IMR-90 (cell line): Measurements from ENCODE around the gene PRDM13. TPM values are rescaled to one million over a fixed set of nuclear protein-coding genes. Genes with fewer than 3 reads are reported as not detected.

Experiments used
- ATAC-seq: fragments of 200-7000 bp; cut with Tn5 transposase; 2 replicates; pipeline ENCODE4 v1.9.1; 2020; ENCODE audit warnings: low read depth, mild to moderate bottlenecking, moderate library complexity
- BruUV-seq: library from RNA; stranded (reverse); fragments of 400-500 nt; replicated peaks from 2 replicates; lab custom pipeline; 2021; lab: Mats Ljungman, UMichigan
- CTCF ChIA-PET: fragments of 300-600 bp; formaldehyde crosslinking; extraction: SDS; loops from one replicate; lab custom pipeline; 2021; ENCODE audit warnings: antibody characterized with exemption; lab: Yijun Ruan, JAX
- POLR2A ChIA-PET: fragments of 300-600 bp; sonication (Branson Sonifier 250); formaldehyde crosslinking; loops from one replicate; lab custom pipeline; 2022; ENCODE audit warnings: antibody characterized with exemption; ENCODE audit not compliant: unreplicated experiment; lab: Charles Lee
- DNase-seq: peaks from one replicate; pipeline ENCODE4 v3.0.0; 2013
- H2AFZ ChIP-seq: replicated peaks from 2 replicates; pipeline ENCODE3; 2013; ENCODE audit warnings: low read length, mild to moderate bottlenecking; ENCODE audit not compliant: poor library complexity
- H2AK5ac ChIP-seq: 2 replicates; pipeline ENCODE4 v1.6.1; 2013; ENCODE audit warnings: low read depth, low read length, inconsistent platforms
- H2AK9ac ChIP-seq: replicated peaks from 2 replicates; pipeline ENCODE3; 2013; ENCODE audit warnings: mild to moderate bottlenecking, low read depth, low read length, moderate library complexity; ENCODE audit not compliant: poor library complexity
- H2BK120ac ChIP-seq: 2 replicates; pipeline ENCODE4 v1.6.1; 2013; ENCODE audit warnings: low read depth, low read length, inconsistent platforms
- H2BK15ac ChIP-seq: 3 replicates; pipeline ENCODE4 v1.6.1; 2013; ENCODE audit warnings: low read depth, low read length, inconsistent platforms
- H2BK20ac ChIP-seq: 2 replicates; pipeline ENCODE4 v1.6.1; 2013; ENCODE audit warnings: low read depth, mild to moderate bottlenecking, inconsistent platforms, low read length, moderate library complexity
- H2BK5ac ChIP-seq: 2 replicates; pipeline ENCODE4 v1.6.1; 2013; ENCODE audit warnings: mild to moderate bottlenecking, low read depth, low read length, inconsistent platforms; ENCODE audit not compliant: poor library complexity, severe bottlenecking
- H3K14ac ChIP-seq: replicated peaks from 2 replicates; pipeline ENCODE4 v1.6.1; 2013; ENCODE audit warnings: low read depth, low read length, inconsistent platforms
- H3K18ac ChIP-seq: 2 replicates; pipeline ENCODE4 v1.6.1; 2013; ENCODE audit warnings: low read depth, low read length, control low read depth
- H3K23ac ChIP-seq: 2 replicates; pipeline ENCODE4 v1.6.1; 2013; ENCODE audit warnings: low read depth, low read length, inconsistent platforms
- H3K27ac ChIP-seq: 2 replicates; pipeline ENCODE4 v1.5.1; 2013; ENCODE audit warnings: mild to moderate bottlenecking, control low read depth, low read length; ENCODE audit not compliant: insufficient read depth
- H3K27me3 ChIP-seq: 2 replicates; pipeline ENCODE4 v1.6.1; 2013; ENCODE audit warnings: low read length; ENCODE audit not compliant: control insufficient read depth, insufficient read depth
- H3K36me3 ChIP-seq: 2 replicates; pipeline ENCODE4 v1.6.1; 2013; ENCODE audit warnings: low read length, mixed read lengths; ENCODE audit not compliant: control insufficient read depth, insufficient read depth
- H3K4ac ChIP-seq: 2 replicates; pipeline ENCODE4 v1.6.1; 2013; ENCODE audit warnings: low read depth, low read length, inconsistent platforms
- H3K4me1 ChIP-seq: 2 replicates; pipeline ENCODE4 v1.6.1; 2013; ENCODE audit warnings: low read length, mixed read lengths; ENCODE audit not compliant: control insufficient read depth, insufficient read depth
- H3K4me2 ChIP-seq: 2 replicates; pipeline ENCODE4 v1.6.1; 2013; ENCODE audit warnings: low read depth, mild to moderate bottlenecking, control low read depth, low read length, moderate library complexity
- H3K4me3 ChIP-seq: 2 replicates; pipeline ENCODE4 v1.5.1; 2013; ENCODE audit warnings: low read depth, mild to moderate bottlenecking, control low read depth, low read length, moderate library complexity; ENCODE audit not compliant: insufficient read depth
- H3K56ac ChIP-seq: 2 replicates; pipeline ENCODE4 v1.6.1; 2013; ENCODE audit warnings: low read length, inconsistent platforms; ENCODE audit not compliant: insufficient read depth; ENCODE audit errors: extremely low read depth
- H3K79me1 ChIP-seq, 2 experiments: 2 replicates each; pipeline ENCODE4 v1.6.1; 2013; ENCODE audit warnings: low read length in 2 of 2, inconsistent platforms in 1 of 2, low read depth in 1 of 2
- H3K9ac ChIP-seq: 2 replicates; pipeline ENCODE4 v1.6.1; 2013; ENCODE audit warnings: low read depth, low read length, control low read depth
- H3K9me1 ChIP-seq: 2 replicates; pipeline ENCODE4 v1.6.1; 2013; ENCODE audit warnings: low read length, inconsistent platforms; ENCODE audit not compliant: insufficient read depth
- H3K9me3 ChIP-seq: 2 replicates; pipeline ENCODE4 v1.6.1; 2013; ENCODE audit warnings: low read length; ENCODE audit not compliant: control insufficient read depth, insufficient read depth
- H4K20me1 ChIP-seq: 2 replicates; pipeline ENCODE4 v1.6.1; 2013; ENCODE audit warnings: low read length, inconsistent platforms; ENCODE audit not compliant: insufficient read depth
- H4K5ac ChIP-seq: 2 replicates; pipeline ENCODE4 v1.6.1; 2013; ENCODE audit warnings: mild to moderate bottlenecking, low read depth, low read length, control low read depth
- H4K8ac ChIP-seq, 2 experiments: 2 replicates each; pipeline ENCODE4 v1.6.1; 2013; ENCODE audit warnings: low read depth in 2 of 2, low read length in 2 of 2, control low read depth in 1 of 2, inconsistent platforms in 1 of 2
- H4K91ac ChIP-seq: 2 replicates; pipeline ENCODE4 v1.6.1; 2013; ENCODE audit warnings: low read depth, low read length, inconsistent platforms; ENCODE audit not compliant: insufficient read depth
- BHLHE40 ChIP-seq: fragments of 150-350 bp; IDR thresholded peaks from 2 replicates; pipeline ENCODE4 v1.6.1; 2016; ENCODE audit warnings: mild to moderate bottlenecking, low read depth, low read length
- CEBPB ChIP-seq: IDR thresholded peaks from 2 replicates; pipeline ENCODE4 v1.6.1; 2012; ENCODE audit warnings: low read depth, low read length, improper control_type of control experiment
- CHD1 ChIP-seq: IDR thresholded peaks from 2 replicates; pipeline ENCODE4 v1.6.1; 2012; ENCODE audit warnings: low read depth, low read length, improper control_type of control experiment
- CTCF ChIP-seq: conservative IDR thresholded peaks from 2 replicates; pipeline ENCODE4 v1.5.1; 2012; ENCODE audit warnings: mild to moderate bottlenecking, low read depth, low read length, improper control_type of control experiment
- ELK1 ChIP-seq: fragments of 150-350 bp; IDR thresholded peaks from 2 replicates; pipeline ENCODE4 v1.6.1; 2016; ENCODE audit warnings: low read depth, mild to moderate bottlenecking, low read length, moderate library complexity, borderline replicate concordance
- MXI1 ChIP-seq: IDR thresholded peaks from 2 replicates; pipeline ENCODE4 v1.6.1; 2012; ENCODE audit warnings: low read depth, mild to moderate bottlenecking, low read length, moderate library complexity, borderline replicate concordance
- NFE2L2 ChIP-seq: fragments of 150-350 bp; IDR thresholded peaks from 2 replicates; pipeline ENCODE4 v1.6.1; 2016; ENCODE audit warnings: low read depth, mild to moderate bottlenecking, low read length
- RAD21 ChIP-seq: IDR thresholded peaks from 2 replicates; pipeline ENCODE4 v1.6.1; 2012; ENCODE audit warnings: low read length, improper control_type of control experiment
- RFX5 ChIP-seq: IDR thresholded peaks from 2 replicates; pipeline ENCODE4 v1.8.0; 2012; ENCODE audit warnings: low read depth, mild to moderate bottlenecking, low read length, moderate library complexity
- WGBS, 2 experiments: methylation state at CpG; one replicate each; pipeline versions ENCODE4 v1.1.5 to v1.1.7; 2013; ENCODE audit warnings: missing lambda C conversion rate in 2 of 2; ENCODE audit not compliant: insufficient read length in 1 of 2; ENCODE audit errors: extremely low coverage in 2 of 2; 5-methylcytosine and 5-hydroxymethylcytosine counted together
- dilution Hi-C: fragments of 300-500 bp; cut with HindIII; formaldehyde crosslinking; loops from one replicate; pipeline ENCODE4 v1.14.3; 2018; ENCODE audit warnings: low sequenced_read_pairs; ENCODE audit not compliant: unreplicated experiment
- in situ Hi-C: fragments of 300-500 bp; cut with MboI; formaldehyde crosslinking; loops from 3 replicates; pipeline ENCODE4 v1.14.3; 2019; ENCODE audit warnings: low sequenced_read_pairs, inconsistent platforms, mixed read lengths
- intact Hi-C: fragments of 100-400 bp; cut with micrococcal nuclease; formaldehyde crosslinking; loops from 2 replicates; pipeline ENCODE4 v1.10.0; 2022
- polyA plus RNA-seq, 3 experiments: library from polyadenylated mRNA; depleted of rRNA; stranded (reverse); fragments of >200 nt; gene quantifications; 2 replicates each; pipeline ENCODE4 v1.2.3, GENCODE V29; 2012; ENCODE audit warnings: low replicate concordance in 1 of 3
- total RNA-seq: library from RNA; depleted of rRNA; stranded (reverse); fragments of >200 nt; gene quantifications from 2 replicates; pipeline ENCODE4 v1.2.3, GENCODE V29; 2012

The PRDM13 gene
- total and polyA plus RNA-seq, 2 of the 4 experiments (the other 2 are of a cell fraction) = not detected

- no peak overlapping the region for H3K9ac ChIP-seq
- no peak overlapping the region for H3K27ac ChIP-seq
- no peaks in the 10 kb centered on the region for H3K79me1 ChIP-seq
- no peak overlapping the region for H3K23ac ChIP-seq
- intact Hi-C loops (no loop called here), in situ Hi-C loops (no loop called here), dilution Hi-C loops (no loop called here)
- CTCF ChIA-PET = no interaction called here
- H3K36me3 ChIP-seq = no peaks in the 10 kb centered on the region
- TF ChIP-seq RFX5 (no peak), ELK1 (no peak), RAD21 (no peak), CTCF (no peak), CEBPB (no peak), CHD1 (no peak), MXI1 (no peak), BHLHE40 (no peak), NFE2L2 (no peak)
- POLR2A ChIA-PET = no interaction called here
- H3K56ac ChIP-seq = no peak overlapping the region
- no peak overlapping the region for H3K14ac ChIP-seq
- H2AK9ac ChIP-seq = no peak overlapping the region
- H2BK5ac ChIP-seq = no peak overlapping the region
- H4K8ac ChIP-seq = no peak overlapping the region
- H4K5ac ChIP-seq = no peak overlapping the region
- H3K18ac ChIP-seq = no peak overlapping the region
- WGBS, 2 experiments = no CpG with 5 or more reads among the region's 1 CpG
- no peak overlapping the region for H3K4ac ChIP-seq
- no peak overlapping the region for H3K4me2 ChIP-seq
- no peak overlapping the region for H4K91ac ChIP-seq
- no peak overlapping the region for H3K4me3 ChIP-seq
- no peak overlapping the region for H2BK20ac ChIP-seq
- no peak overlapping the region for H2BK15ac ChIP-seq
- no peak for DNase-seq
- no peaks in the 10 kb centered on the region for H3K9me1 ChIP-seq
- H2BK120ac ChIP-seq = no peak overlapping the region
- H3K9me3 ChIP-seq = no peaks in the 10 kb centered on the region
- ATAC-seq = no peak
- BruUV-seq = no TSS peak
- no peaks in the 10 kb centered on the region for H3K27me3 ChIP-seq
- H4K20me1 ChIP-seq = no peaks in the 10 kb centered on the region
- H2AFZ ChIP-seq = no peak overlapping the region
- no peak overlapping the region for H2AK5ac ChIP-seq
- H3K4me1 ChIP-seq = no peaks in the 10 kb centered on the region
Observed at GRCh38 chr6:99660206-99660605, 53.6 kb downstream of the PRDM13 start.
